Smooth muscle cell (in vitro differentiated cells): Measurements from ENCODE around the gene IL7R. TPM values are rescaled to one million over a fixed set of nuclear protein-coding genes. Genes with fewer than 3 reads are reported as not detected.
A peak's percentile ranks its signal among the peaks of the same experiment; 100 is the strongest.

Source experiments
- DNase-seq: peaks from one replicate; lab custom pipeline; 2025; ENCODE audit not compliant: unreplicated experiment; lab: John Stamatoyannopoulos, UW
- H2AFZ ChIP-seq: fragments of 200-600 bp; sonication (generic); 2 replicates; pipeline ENCODE4 v1.6.0; 2016; ENCODE audit warnings: antibody characterized with exemption, low read depth, mild to moderate bottlenecking
- H3F3A ChIP-seq: fragments of 200-600 bp; sonication (generic); 2 replicates; pipeline ENCODE4 v1.6.0; 2017; ENCODE audit warnings: antibody characterized with exemption, low read depth
- H3K27ac ChIP-seq: fragments of 200-600 bp; sonication (generic); 2 replicates; pipeline ENCODE4 v1.5.1; 2016; ENCODE audit warnings: low read depth, mild to moderate bottlenecking
- H3K27me3 ChIP-seq: fragments of 200-600 bp; sonication (generic); 2 replicates; pipeline ENCODE4 v1.6.1; 2016; ENCODE audit warnings: low read depth, mild to moderate bottlenecking
- H3K36me3 ChIP-seq: fragments of 200-600 bp; sonication (generic); 2 replicates; pipeline ENCODE4 v1.5.1; 2016; ENCODE audit warnings: low read depth
- H3K4me1 ChIP-seq: fragments of 200-600 bp; sonication (generic); 2 replicates; pipeline ENCODE4 v1.5.1; 2016; ENCODE audit warnings: low read depth
- H3K4me2 ChIP-seq: fragments of 200-600 bp; sonication (generic); 2 replicates; pipeline ENCODE4 v1.6.0; 2016; ENCODE audit warnings: mild to moderate bottlenecking
- H3K4me3 ChIP-seq: fragments of 200-600 bp; sonication (generic); 2 replicates; pipeline ENCODE4 v1.5.1; 2016; ENCODE audit warnings: mild to moderate bottlenecking
- H3K79me2 ChIP-seq: fragments of 200-600 bp; sonication (generic); 2 replicates; pipeline ENCODE4 v1.6.0; 2016; ENCODE audit warnings: low read depth, mild to moderate bottlenecking
- H3K9ac ChIP-seq: fragments of 200-600 bp; sonication (generic); 2 replicates; pipeline ENCODE4 v1.6.0; 2016; ENCODE audit warnings: low read depth
- H3K9me3 ChIP-seq: fragments of 200-600 bp; sonication (generic); replicated peaks from 2 replicates; pipeline ENCODE4 v1.5.1; 2016; ENCODE audit warnings: low read depth
- H4K20me1 ChIP-seq: fragments of 200-600 bp; sonication (generic); 2 replicates; pipeline ENCODE4 v1.6.0; 2016; ENCODE audit warnings: low read depth
- CTCF ChIP-seq: fragments of 200-600 bp; sonication (generic); IDR thresholded peaks from 2 replicates; pipeline ENCODE4 v1.5.1; 2017; ENCODE audit warnings: borderline replicate concordance, mild to moderate bottlenecking, antibody characterized with exemption; ENCODE audit not compliant: insufficient read depth, poor library complexity, severe bottlenecking
- WGBS: methylation state at CpG from one replicate; pipeline ENCODE4 v1.1.7; 2016; ENCODE audit warnings: low lambda C conversion rate; 5-methylcytosine and 5-hydroxymethylcytosine counted together
- polyA plus RNA-seq: library from polyadenylated mRNA; unstranded; fragments of >200 nt; fragmentation: Nextera tagmentation; extraction: Ambion mirVana; gene quantifications from 2 replicates; pipeline ENCODE4 v1.2.1, GENCODE V29; 2016
- total RNA-seq: library from RNA; depleted of rRNA; stranded (reverse); fragments of >200 nt; gene quantifications from 2 replicates; pipeline ENCODE4 v1.2.3, GENCODE V29; 2014

IL7R gene
- total RNA-seq = 15.9 and 16.6 TPM in 2 replicates
- polyA plus RNA-seq = 4.4 and 11.5 TPM in 2 replicates

- H3K9me3 ChIP-seq = no peaks in the 10 kb centered on the region
Measured at GRCh38 chr5:35856765-35857351, at the start of gene IL7R. TSS of gene IL7R (plus strand) at chr5:35856891. CDS start at chr5:35856978, 87 bp downstream.

GRCh38 chr5:35810601-35811000 lies 46.1 kb upstream of the IL7R start:
- Histone ChIP-seq H3K36me3 (no peaks in the 10 kb centered on the region), H3F3A (no peaks in the 10 kb centered on the region), H4K20me1 (no peaks in the 10 kb centered on the region), H3K4me2 (no peak overlapping the region), H3K9ac (no peak overlapping the region), H3K9me3 (no peaks in the 10 kb centered on the region), H3K79me2 (no peaks in the 10 kb centered on the region), H3K27me3 (no peaks in the 10 kb centered on the region), H3K4me1 (no peaks in the 10 kb centered on the region), H2AFZ (no peak overlapping the region), H3K4me3 (no peak overlapping the region), H3K27ac (peak overlapping the region; percentile 9)
- no peak for TF ChIP-seq CTCF
- no peak for DNase-seq

More at GRCh38 chr5:35856765-35857351, at the start of gene IL7R:
- no peak for DNase-seq
- TF ChIP-seq CTCF = no peak
- H3K4me2 ChIP-seq = peak within 1 kb of the TSS; percentile 79
- H3K9ac ChIP-seq = peak within 1 kb of the TSS; percentile 75
- no peaks in the 10 kb centered on the region for H3K36me3 ChIP-seq
- peak within 1 kb of the TSS; percentile 23 for H2AFZ ChIP-seq
- no peaks in the 10 kb centered on the region for H4K20me1 ChIP-seq
- H3F3A ChIP-seq = peaks cover 16% of the 10 kb centered on the region
- no peaks in the 10 kb centered on the region for H3K79me2 ChIP-seq
- H3K27me3 ChIP-seq = no peaks in the 10 kb centered on the region
- peaks cover 31% of the 10 kb centered on the region for H3K4me1 ChIP-seq
- peak within 1 kb of the TSS; percentile 11 for H3K4me3 ChIP-seq
- H3K27ac ChIP-seq = peak within 1 kb of the TSS; percentile 88
- WGBS = 4% methylated on average over 1 of the region's 1 CpG

GRCh38 chr5:35811108-35811741 lies 45.5 kb upstream of the IL7R start:
- DNase-seq = no peak
- H3K4me3 ChIP-seq = no peak overlapping the region
- no peak overlapping the region for H3K9ac ChIP-seq
- H3K27me3 ChIP-seq = no peaks in the 10 kb centered on the region
- 78% methylated on average over 3 of the region's 3 CpGs for WGBS
- TF ChIP-seq CTCF = no peak
- H3K36me3 ChIP-seq = no peaks in the 10 kb centered on the region
- no peak overlapping the region for H2AFZ ChIP-seq
- no peaks in the 10 kb centered on the region for H4K20me1 ChIP-seq
- H3K27ac ChIP-seq = peak overlapping the region; percentile 9
- H3F3A ChIP-seq = no peaks in the 10 kb centered on the region
- H3K9me3 ChIP-seq = no peaks in the 10 kb centered on the region
- H3K4me2 ChIP-seq = no peak overlapping the region
- no peaks in the 10 kb centered on the region for H3K4me1 ChIP-seq
- H3K79me2 ChIP-seq = no peaks in the 10 kb centered on the region

GRCh38 chr5:35813521-35813920 lies 43.2 kb upstream of the IL7R start:
- Histone ChIP-seq H3K27ac (no peak overlapping the region), H3K4me2 (no peak overlapping the region), H3K9ac (no peak overlapping the region), H3K27me3 (no peaks in the 10 kb centered on the region), H3K4me1 (no peaks in the 10 kb centered on the region), H3K36me3 (no peaks in the 10 kb centered on the region), H3K79me2 (no peaks in the 10 kb centered on the region), H4K20me1 (no peaks in the 10 kb centered on the region), H3K4me3 (no peak overlapping the region), H3K9me3 (no peaks in the 10 kb centered on the region), H3F3A (no peaks in the 10 kb centered on the region), H2AFZ (no peak overlapping the region)
- TF ChIP-seq CTCF = no peak
- no peak for DNase-seq
- 81% methylated on average over 1 of the region's 1 CpG for WGBS
